A204.1 (cell line): ENCODE measurements around the gene BLMH.

Source experiments
- FAIRE-seq: peaks from 2 replicates; lab custom pipeline; 2012; peaks lifted over from hg19 to GRCh38; lab: Jason Lieb, UNC

BLMH gene

GRCh38 chr17:30308406-30308805, 16.7 kb upstream of the BLMH start:
- FAIRE-seq: no peak

GRCh38 chr17:30304778-30305177, 13.0 kb upstream of the BLMH start:
- no peak for FAIRE-seq

DNA sequence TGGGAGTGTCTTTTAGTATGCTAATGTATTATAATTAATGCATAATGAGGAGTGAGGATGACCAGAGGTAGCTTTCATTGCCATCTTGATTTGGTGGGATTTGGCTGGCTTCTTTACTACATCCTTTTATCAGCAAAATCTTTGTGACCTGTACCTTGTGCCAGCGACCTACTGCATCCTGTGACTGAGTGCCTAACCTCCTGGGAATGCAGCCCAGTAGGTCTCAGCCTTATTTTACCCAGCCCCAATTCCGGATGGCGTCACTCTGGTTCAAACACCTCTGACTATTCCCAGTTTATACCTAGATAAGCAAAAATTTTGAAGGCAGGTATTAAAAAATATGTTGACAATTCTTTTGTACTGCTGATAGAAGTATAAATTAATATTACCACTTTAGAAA, 10.5 kb upstream of the BLMH start:
- no peak for FAIRE-seq

- no peak for FAIRE-seq
Measured at GRCh38 chr17:30300818-30301217, 9.1 kb upstream of the BLMH start.

DNA sequence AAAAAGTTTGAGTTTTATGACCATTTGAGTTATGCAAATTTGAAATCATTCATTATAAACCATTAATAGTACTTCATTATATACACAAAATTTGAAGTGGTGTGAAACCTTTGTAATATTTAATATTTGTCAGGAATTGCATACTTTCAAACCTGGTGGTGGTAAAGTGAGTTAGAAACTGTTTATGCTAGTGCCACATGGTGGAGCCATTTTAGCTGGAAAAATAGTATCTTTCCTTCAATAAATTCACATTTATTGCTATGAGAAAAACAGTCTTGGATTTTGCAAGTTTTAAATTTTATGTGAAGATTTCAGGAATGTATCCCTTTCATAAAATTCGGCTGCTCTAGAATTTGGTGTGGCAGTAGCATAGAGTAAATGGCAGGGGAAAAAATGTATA, 7.3 kb upstream of the BLMH start:
- FAIRE-seq: peak; percentile 89

GRCh38 chr17:30297715-30298114, 6.0 kb upstream of the BLMH start:
- FAIRE-seq: no peak

DNA sequence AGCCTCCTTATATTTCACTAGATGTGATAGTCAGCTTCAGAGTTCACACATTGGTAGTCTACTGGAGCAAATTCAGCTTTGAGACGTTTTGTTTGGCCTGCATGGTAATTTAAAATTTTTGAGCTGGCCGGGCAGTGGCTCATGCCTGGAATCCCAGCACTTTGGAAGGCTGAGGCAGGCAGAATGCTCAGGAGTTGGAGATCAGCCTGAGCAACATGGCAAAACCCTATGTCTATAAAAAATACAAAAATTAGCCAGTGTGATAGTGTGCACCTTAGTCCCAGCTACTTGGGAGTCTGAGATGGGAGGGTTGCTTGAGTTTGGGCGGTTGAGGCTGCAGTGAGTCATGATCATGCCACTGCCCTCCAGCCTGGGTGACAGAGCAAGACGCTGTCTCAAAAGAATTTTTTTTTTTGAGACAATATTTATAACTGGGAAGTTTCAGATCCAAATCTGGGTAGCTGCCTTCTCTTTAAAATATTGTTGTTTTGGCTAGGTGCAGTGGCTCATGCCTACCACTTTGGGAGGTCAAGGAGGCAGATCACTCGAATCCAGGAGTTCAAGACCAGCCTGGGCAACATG, 4.8 kb upstream of the BLMH start:
- FAIRE-seq: no peak

DNA sequence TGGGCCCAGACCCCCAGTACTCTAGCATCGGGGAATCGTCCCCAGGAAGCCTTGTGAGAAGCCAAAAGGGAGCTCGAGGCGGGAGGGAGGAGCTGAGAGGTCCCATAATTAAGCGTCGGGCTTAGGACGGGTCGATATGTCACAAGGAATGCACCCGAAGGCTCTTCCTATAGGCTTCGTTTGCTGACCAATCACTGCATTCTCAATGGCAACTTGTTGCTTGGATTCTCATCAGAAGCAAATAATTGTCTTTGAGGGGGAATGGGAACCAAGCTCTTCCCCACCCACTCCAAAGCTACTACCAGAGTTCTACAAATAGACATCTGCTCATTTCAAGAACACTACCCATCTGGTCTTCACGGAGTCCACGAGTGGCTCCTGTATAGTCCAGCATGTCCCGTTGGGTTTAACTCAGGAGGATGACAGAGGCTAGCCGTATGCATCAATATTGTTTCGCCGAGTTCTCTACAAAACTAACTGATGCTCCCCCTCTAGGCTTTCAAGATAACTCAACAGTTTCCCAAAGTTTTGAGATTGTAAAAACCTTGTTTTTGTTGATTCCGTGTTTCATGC, 628 bp upstream of the BLMH start:
- FAIRE-seq: no peak

DNA sequence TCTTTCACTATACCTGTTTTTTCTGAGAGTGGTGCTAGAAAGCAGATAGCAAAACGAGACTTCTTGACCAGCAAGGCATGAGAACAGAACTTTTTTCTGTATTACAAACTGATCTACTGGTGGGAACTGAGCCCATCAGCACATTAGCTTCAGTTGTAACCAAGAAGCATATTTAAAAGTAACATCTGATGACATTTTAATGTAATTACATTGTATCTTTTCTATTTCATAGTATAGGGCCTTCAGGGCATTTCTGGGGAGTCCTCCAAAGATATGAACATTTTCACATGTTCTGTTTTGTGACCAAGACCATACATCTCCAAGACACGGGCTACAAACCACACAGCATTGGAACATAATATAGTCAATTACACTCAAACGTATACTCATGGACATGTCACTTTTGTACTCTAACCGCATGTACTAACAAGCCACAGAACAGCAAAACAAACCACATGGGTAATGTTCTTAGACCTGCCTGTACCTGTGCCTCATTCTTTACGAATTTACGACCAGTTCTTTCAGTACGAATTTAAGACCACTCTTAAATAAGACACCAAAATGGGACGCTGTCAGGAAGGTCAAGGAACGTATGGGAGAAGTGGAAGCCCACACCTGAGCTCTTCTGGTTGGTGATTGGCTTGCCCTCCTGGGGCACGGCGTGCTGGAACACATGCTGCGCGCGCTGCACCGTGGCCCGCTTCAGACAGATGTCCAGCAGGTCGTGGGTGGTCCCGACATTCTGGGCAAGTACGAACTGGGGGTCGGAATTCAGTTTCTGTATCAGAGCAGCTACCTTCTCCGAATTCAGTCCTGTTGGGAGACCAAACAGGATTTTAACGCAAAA, 825 bp downstream of the BLMH start:
- no peak for FAIRE-seq

GRCh38 chr17:30290077-30290476, 1.7 kb downstream of the BLMH start:
- no peak for FAIRE-seq

- no peak for FAIRE-seq
Measured at GRCh38 chr17:30279156-30279555, 12.6 kb downstream of the BLMH start.

- FAIRE-seq: peak; percentile 92
Measured at GRCh38 chr17:30278032-30278431, 13.7 kb downstream of the BLMH start.

DNA sequence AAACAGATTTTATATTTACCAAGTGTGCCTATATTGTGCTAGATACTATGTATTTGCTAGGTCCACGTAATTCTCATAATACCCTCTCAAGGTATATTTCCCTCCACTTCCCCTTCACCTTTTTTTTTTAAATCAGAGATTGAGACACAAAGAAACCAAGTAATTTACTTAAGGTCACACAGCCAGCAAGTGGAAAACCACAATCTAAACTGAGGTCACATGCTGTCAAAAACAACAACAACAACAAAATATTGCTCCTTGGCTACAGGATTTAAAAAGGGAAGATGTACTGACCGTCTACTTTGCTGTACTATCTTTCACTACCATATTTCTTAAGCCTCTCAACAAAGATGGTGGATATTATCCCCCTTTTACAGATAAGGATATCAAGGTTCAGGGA, 15.8 kb downstream of the BLMH start:
- FAIRE-seq: no peak

- no peak for FAIRE-seq
Measured at GRCh38 chr17:30274887-30275286, 16.9 kb downstream of the BLMH start.

DNA sequence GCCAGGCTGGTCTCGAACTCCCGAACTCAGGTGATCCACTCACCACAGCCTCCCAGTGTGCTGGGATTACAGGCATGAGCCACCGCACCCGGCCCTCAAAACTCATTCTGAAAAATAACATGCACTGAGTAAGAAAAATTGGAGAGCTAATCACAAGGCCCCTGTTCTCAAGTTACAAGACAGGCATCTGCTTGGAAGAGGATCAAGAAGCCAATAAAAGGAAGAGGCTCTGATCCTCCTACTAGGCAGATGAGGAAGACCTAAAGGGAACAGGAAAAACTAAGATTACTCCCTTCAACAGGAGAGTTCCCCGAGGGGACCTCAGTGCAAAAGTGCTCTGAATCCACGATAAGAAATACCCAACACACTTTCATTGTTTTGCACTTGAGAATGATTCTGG, 18.4 kb downstream of the BLMH start:
- FAIRE-seq: no peak

- FAIRE-seq: no peak
Measured at GRCh38 chr17:30271102-30271501, 20.6 kb downstream of the BLMH start.

DNA sequence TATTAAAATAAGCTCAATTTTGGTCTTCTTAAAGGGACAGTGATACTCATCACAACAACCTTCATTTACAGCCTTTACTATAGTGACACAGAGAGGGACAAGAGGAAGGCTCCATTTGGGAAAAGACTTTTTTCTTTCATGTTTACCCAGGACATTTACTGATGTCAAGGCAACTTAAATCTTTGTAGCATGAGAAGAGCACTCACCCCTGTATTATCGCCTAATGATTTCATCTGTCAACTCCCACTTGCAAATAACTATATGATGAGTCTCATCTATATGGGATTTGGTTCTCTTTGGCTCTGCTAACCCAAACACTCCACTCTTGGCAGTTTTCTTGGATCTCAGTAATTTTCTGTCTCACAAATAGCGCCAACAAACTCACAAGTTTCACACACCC, 24.1 kb downstream of the BLMH start:
- FAIRE-seq: no peak

DNA sequence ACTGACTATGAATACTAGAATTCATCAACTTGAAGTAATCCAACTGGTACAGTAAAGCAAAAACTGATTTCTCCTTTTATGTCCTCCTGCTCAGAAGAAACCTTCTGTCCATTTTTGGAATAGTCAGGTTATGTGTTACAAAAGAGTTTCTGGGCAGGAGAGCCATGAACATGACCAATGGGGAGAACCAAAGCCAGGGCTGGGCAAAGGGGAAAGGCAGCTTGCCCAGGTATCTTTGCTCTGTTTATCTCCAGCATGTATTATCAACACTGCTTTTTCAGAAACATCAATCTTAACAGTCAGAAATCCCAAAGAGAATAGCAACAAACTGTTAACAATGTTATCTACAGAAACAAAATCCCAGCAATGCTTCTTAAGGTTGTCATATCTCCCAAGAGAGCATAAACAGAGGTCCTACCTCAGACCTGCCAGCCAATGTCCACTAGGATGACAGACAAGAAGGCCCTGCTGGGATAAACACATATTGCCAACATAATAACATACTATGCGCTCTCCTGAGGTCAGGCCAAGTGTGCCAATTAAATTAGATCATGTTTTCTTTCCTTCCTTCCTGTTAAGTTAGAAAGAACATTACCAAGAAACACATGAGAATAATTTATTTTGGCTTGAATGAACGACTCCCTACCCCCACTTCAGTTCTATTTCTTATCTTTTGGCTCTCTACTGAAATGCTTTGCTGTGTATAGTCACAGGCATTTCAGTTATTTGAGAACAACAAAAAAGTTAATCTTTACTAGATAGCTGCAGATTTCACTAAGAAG, 28.0 kb downstream of the BLMH start:
- FAIRE-seq: no peak

DNA sequence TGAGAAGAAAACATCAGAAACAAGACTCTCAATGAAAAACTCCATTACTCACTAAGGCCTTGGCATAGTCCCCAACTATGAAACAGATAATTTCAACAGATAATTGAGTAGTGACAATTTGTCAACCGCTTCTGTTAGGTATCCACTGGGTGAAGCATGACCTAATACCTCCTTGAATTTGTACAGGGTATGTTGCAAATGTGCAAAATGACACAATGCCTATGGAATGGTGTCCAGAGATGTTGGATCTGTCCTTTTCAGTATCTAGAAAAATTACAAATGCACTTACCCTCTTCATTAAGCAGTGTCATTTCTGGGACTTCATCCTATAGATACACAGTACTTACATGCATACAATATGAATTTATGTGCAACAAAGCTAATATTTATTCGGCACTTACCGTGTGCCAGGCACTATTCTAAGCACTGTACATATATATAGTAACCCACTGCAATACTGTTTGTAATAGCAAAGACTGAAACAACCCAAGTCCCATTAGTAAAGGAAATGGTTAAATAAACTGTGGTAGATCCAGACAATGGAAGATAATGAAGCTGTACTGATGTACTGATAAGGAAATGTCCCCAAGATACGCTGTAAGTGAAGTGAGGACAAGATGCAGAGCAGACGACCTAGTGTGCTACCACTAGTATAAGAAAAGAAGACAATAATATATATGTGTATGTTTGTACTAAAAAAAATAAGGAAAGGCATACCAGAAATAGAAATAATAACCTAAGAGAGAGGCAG, 34.8 kb downstream of the BLMH start:
- FAIRE-seq: no peak

GRCh38 chr17:30254150-30254549, 37.6 kb downstream of the BLMH start:
- no peak for FAIRE-seq

- FAIRE-seq: no peak
Measured at GRCh38 chr17:30253312-30253711, 38.4 kb downstream of the BLMH start.

- FAIRE-seq: no peak
Measured at GRCh38 chr17:30251931-30252330, 39.8 kb downstream of the BLMH start.
